Glomerular endothelial cell (primary cell): ENCODE measurements around the gene SIGLEC7. TPM values are rescaled to one million over a fixed set of nuclear protein-coding genes. Genes with fewer than 3 reads are reported as not detected.

Experiments
- DNase-seq: peaks from one replicate; pipeline ENCODE4 v3.0.0-alpha.2; 2011; ENCODE audit warnings: low read depth, low spot score; ENCODE audit errors: extremely low read depth
- total RNA-seq: library from RNA; depleted of rRNA; stranded (reverse); fragments of >200 nt; gene quantifications from 2 replicates; pipeline ENCODE4 v1.2.3, GENCODE V29; 2015

Gene SIGLEC7
- total RNA-seq, 1 donor from 2014 or later = not detected

- DNase-seq = no peak
Measured at GRCh38 chr19:51116736-51117286, 25.3 kb upstream of the SIGLEC7 start.

- DNase-seq = no peak
Measured at GRCh38 chr19:51119101-51119500, 23.0 kb upstream of the SIGLEC7 start.

- DNase-seq = no peak
Measured at GRCh38 chr19:51119611-51120010, 22.5 kb upstream of the SIGLEC7 start.

- DNase-seq = no peak
Measured at GRCh38 chr19:51120160-51120559, 21.9 kb upstream of the SIGLEC7 start.

GRCh38 chr19:51121257-51121656, 20.8 kb upstream of the SIGLEC7 start:
- no peak for DNase-seq

- no peak for DNase-seq
Measured at GRCh38 chr19:51122112-51122981, 19.8 kb upstream of the SIGLEC7 start.

- DNase-seq = no peak
Measured at GRCh38 chr19:51123381-51123800, 18.7 kb upstream of the SIGLEC7 start.

GRCh38 chr19:51123802-51124201, 18.3 kb upstream of the SIGLEC7 start:
- DNase-seq = no peak

- DNase-seq = no peak
Measured at GRCh38 chr19:51124216-51124615, 17.9 kb upstream of the SIGLEC7 start.

GRCh38 chr19:51124729-51125128, 17.4 kb upstream of the SIGLEC7 start, which contains the start of gene SIGLEC9:
SIGLEC9 (plus strand) TSS chr19:51124906; CDS start chr19:51124975, 69 bp downstream.
- DNase-seq = no peak

GRCh38 chr19:51125421-51126075, 16.6 kb upstream of the SIGLEC7 start:
- DNase-seq = no peak

- no peak for DNase-seq
Measured at GRCh38 chr19:51127032-51127431, 15.1 kb upstream of the SIGLEC7 start.

- DNase-seq = no peak
Measured at GRCh38 chr19:51127755-51128154, 14.3 kb upstream of the SIGLEC7 start.

- no peak for DNase-seq
Measured at GRCh38 chr19:51128227-51128626, 13.9 kb upstream of the SIGLEC7 start.

- DNase-seq = no peak
Measured at GRCh38 chr19:51129716-51130115, 12.4 kb upstream of the SIGLEC7 start.

GRCh38 chr19:51131780-51132680, 10.1 kb upstream of the SIGLEC7 start:
- no peak for DNase-seq

- DNase-seq = no peak
Measured at GRCh38 chr19:51135004-51135403, 7.1 kb upstream of the SIGLEC7 start.

- no peak for DNase-seq
Measured at GRCh38 chr19:51135986-51136762, 5.9 kb upstream of the SIGLEC7 start.

GRCh38 chr19:51136851-51137551, 5.1 kb upstream of the SIGLEC7 start:
- DNase-seq = no peak
